Measurements from ENCODE around the gene PLS1.
"Not testable (repeated sequence)": the region's sequence is repeated elsewhere in the genome, so short reads cannot be mapped to it uniquely, and the experiment has no call there.

PLS1 gene

GRCh38 chr3:142595951-142596725, at the start of gene PLS1:
Gene PLS1 (plus strand): TSS chr3:142596393. CDS start chr3:142664238, 67,845 bp downstream.
- peak; percentile 90 for DNase-seq

GRCh38 chr3:142549986-142550385, 46.2 kb upstream of the PLS1 start:
- no peak for DNase-seq

- DNase-seq = not testable (repeated sequence)
These were observed 43.6 kb upstream of the PLS1 start for GRCh38 chr3:142552579-142552978.

GRCh38 chr3:142553741-142554140, 42.5 kb upstream of the PLS1 start:
- DNase-seq = no peak

- DNase-seq = no peak
These were observed 36.1 kb upstream of the PLS1 start for GRCh38 chr3:142560118-142560517.

GRCh38 chr3:142563496-142563997, 32.6 kb upstream of the PLS1 start:
- DNase-seq = peak; percentile 44

- DNase-seq = no peak
These were observed 30.1 kb upstream of the PLS1 start for GRCh38 chr3:142566096-142566495.

- no peak for DNase-seq
These were observed 27.7 kb upstream of the PLS1 start for GRCh38 chr3:142568393-142569017.

- not testable (repeated sequence) for DNase-seq
These were observed 26.8 kb upstream of the PLS1 start for GRCh38 chr3:142569422-142569821.

- not testable (repeated sequence) for DNase-seq
These were observed 22.0 kb upstream of the PLS1 start for GRCh38 chr3:142574223-142574622.

GRCh38 chr3:142574665-142575064, 21.5 kb upstream of the PLS1 start:
- no peak for DNase-seq

GRCh38 chr3:142576792-142577191, 19.4 kb upstream of the PLS1 start:
- no peak for DNase-seq

GRCh38 chr3:142577696-142578328, 18.4 kb upstream of the PLS1 start:
- peak; percentile 20 for DNase-seq

GRCh38 chr3:142578329-142579223, 17.6 kb upstream of the PLS1 start, which contains the start of gene ATR:
Gene ATR (minus strand): TSS chr3:142578733. CDS start chr3:142578704, 29 bp downstream.
- peak; percentile 98 for DNase-seq

- DNase-seq = no peak
These were observed 16.2 kb upstream of the PLS1 start for GRCh38 chr3:142580061-142580423.

GRCh38 chr3:142581070-142581469, 15.1 kb upstream of the PLS1 start:
- DNase-seq = not testable (repeated sequence)

- peak; percentile 52 for DNase-seq
These were observed 9.3 kb upstream of the PLS1 start for GRCh38 chr3:142586803-142587406.

GRCh38 chr3:142588703-142589102, 7.5 kb upstream of the PLS1 start:
- no peak for DNase-seq

- DNase-seq = not testable (repeated sequence)
These were observed 3.9 kb upstream of the PLS1 start for GRCh38 chr3:142592268-142592667.

- no peak for DNase-seq
These were observed 1.1 kb upstream of the PLS1 start for GRCh38 chr3:142595141-142595540.

GRCh38 chr3:142595581-142595950, 627 bp upstream of the PLS1 start:
- DNase-seq = no peak

- no peak for DNase-seq
These were observed 514 bp downstream of the PLS1 start for GRCh38 chr3:142596726-142597088.

Data from activated CD4-positive, alpha-beta T cell treated with anti-CD3 and anti-CD28 coated beads, Interleukin-10, Interleukin-2, amounts not matched to agents 100 ng/mL and 50 ng/mL, durations not matched to agents 16 hours and 8 hours (primary cell).